Fibroblast of lung (primary cell): ENCODE measurements around the gene ZNF587.

Source experiments
- EZH2 ChIP-seq: IDR thresholded peaks from 2 replicates; pipeline ENCODE4 v1.5.1; 2012; ENCODE audit warnings: low read length, control low read depth, mild to moderate bottlenecking; ENCODE audit errors: missing control alignments
- TF ChIP-seq, protein P1 (sequence below), 2 donors: IDR thresholded peaks in 1 of 2; conservative IDR thresholded peaks in 1 of 2; 1 replicate in 1 of 2; 2 replicates in 1 of 2; pipeline ENCODE4 v1.5.1; 2011 to 2012; ENCODE audit warnings: low read length in 2 of 2, control low read depth in 1 of 2, inconsistent platforms in 1 of 2, low read depth in 1 of 2, mild to moderate bottlenecking in 1 of 2

DNA sequence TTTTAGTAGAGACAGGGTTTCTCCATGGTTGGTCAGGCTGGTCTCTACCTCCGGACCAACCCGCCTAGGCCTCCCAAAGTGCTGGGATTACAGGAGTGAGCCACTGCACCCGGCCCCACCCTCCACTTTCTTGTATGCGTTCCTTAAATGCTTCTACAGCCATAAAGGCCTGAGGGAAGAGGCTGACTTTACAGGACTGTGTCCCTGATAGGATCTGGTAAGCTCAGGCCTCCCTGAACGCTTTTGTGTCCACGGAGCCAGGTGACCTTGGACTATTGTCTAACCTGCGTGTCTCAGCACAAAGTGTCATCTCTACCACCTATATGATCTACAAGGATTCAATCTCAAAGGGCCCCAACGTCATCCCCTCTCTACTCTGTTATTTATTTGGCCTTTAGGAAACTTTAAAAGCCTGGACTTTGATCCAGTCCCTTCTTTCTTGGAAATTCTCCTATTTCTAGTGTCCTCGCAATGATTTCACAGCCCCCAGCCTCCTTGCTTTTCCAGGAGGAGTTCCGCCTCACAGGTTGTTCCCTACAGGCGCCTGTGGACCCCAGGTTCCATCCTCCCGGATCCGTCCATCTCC lies 35.6 kb upstream of the ZNF587 start:
- TF ChIP-seq, protein P1, sequence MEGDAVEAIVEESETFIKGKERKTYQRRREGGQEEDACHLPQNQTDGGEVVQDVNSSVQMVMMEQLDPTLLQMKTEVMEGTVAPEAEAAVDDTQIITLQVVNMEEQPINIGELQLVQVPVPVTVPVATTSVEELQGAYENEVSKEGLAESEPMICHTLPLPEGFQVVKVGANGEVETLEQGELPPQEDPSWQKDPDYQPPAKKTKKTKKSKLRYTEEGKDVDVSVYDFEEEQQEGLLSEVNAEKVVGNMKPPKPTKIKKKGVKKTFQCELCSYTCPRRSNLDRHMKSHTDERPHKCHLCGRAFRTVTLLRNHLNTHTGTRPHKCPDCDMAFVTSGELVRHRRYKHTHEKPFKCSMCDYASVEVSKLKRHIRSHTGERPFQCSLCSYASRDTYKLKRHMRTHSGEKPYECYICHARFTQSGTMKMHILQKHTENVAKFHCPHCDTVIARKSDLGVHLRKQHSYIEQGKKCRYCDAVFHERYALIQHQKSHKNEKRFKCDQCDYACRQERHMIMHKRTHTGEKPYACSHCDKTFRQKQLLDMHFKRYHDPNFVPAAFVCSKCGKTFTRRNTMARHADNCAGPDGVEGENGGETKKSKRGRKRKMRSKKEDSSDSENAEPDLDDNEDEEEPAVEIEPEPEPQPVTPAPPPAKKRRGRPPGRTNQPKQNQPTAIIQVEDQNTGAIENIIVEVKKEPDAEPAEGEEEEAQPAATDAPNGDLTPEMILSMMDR (conservative IDR thresholded peaks at IDR 0.05 in 1 of 2, IDR thresholded peaks at IDR 0.05 in 1 of 2; ENCODE audit: low read depth in 1 of 2, low read length in 2 of 2) = no peak
- no peak for TF ChIP-seq EZH2
